Left kidney (tissue), 2 donors: ENCODE results near the gene HAL. TPM values are rescaled to one million over a fixed set of nuclear protein-coding genes. Genes with fewer than 3 reads are reported as not detected.

Experiments used
- DNase-seq: peaks from one replicate; pipeline ENCODE4 v3.0.0-alpha.2; 2013
- polyA plus RNA-seq: library from polyadenylated mRNA; unstranded; fragments of 120-200 nt; gene quantifications from one replicate; pipeline ENCODE4 v1.2.1, GENCODE V29; 2013; ENCODE audit not compliant: insufficient read length

HAL gene
- polyA plus RNA-seq, 1 donor: 1.5 TPM

GRCh38 chr12:95942101-95942523, 54.0 kb downstream of the HAL start:
- DNase-seq: peak; percentile 12

DNA sequence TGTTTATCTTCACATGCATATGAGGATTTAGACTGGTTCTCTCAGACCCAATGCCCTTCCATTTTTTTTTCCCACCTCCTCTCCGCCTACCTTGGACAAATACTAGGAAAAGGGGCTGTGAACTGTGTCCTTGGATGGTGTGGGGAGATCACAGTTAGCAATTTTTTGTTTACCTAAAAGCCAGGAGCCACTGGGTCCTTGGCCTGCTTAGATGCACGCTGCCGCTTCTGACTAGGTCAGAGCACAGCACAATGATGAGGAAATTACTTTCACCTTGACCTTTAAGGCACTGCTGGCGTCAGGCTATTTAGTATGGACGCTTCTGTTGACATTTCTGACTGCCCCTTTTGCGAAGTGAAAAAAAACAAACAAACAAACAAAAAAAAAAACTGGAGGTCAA, 55.6 kb downstream of the HAL start:
- DNase-seq: no peak

Other genes with a start within 250 kb of the HAL start
- 99.8 TPM for gene NTN4, start 205.6 kb downstream of the HAL start, polyA plus RNA-seq
- gene SNRPF, start 137.4 kb downstream of the HAL start, polyA plus RNA-seq: 104 TPM
- gene CCDC38, start 53.7 kb downstream of the HAL start, polyA plus RNA-seq: 1.1 TPM
- 1.5 TPM for gene AMDHD1, start 53.0 kb downstream of the HAL start, polyA plus RNA-seq
- gene LTA4H, start 39.2 kb upstream of the HAL start, polyA plus RNA-seq: 146 TPM
- 52.9 TPM for gene ELK3, start 198.0 kb upstream of the HAL start, polyA plus RNA-seq